GM12878 (cell line): ENCODE measurements around the gene PLEKHD1. TPM values are rescaled to one million over a fixed set of nuclear protein-coding genes. Genes with fewer than 3 reads are reported as not detected.

Source experiments
- ATAC-seq: fragments of 200-7000 bp; cut with Tn5 transposase; 3 replicates; pipeline ENCODE4 v1.9.1; 2020; ENCODE audit warnings: mild to moderate bottlenecking, moderate library complexity
- BruUV-seq: library from RNA; stranded (reverse); fragments of 400-500 nt; replicated peaks from 2 replicates; lab custom pipeline; 2021; lab: Mats Ljungman, UMichigan
- CTCF ChIA-PET: fragments of 300-600 bp; sonication (Branson Sonifier 250); formaldehyde crosslinking; extraction: SDS; loops from one replicate; lab custom pipeline; 2021; ENCODE audit warnings: inconsistent platforms; lab: Yijun Ruan, JAX
- POLR2A ChIA-PET: fragments of 350-600 bp; formaldehyde crosslinking; extraction: SDS; loops from one replicate; lab custom pipeline; 2021; ENCODE audit warnings: inconsistent platforms; lab: Charles Lee
- RAD21 ChIA-PET: fragments of 300-600 bp; sonication (Branson Sonifier 250); formaldehyde crosslinking; loops from one replicate; lab custom pipeline; 2023; ENCODE audit warnings: antibody characterized with exemption; ENCODE audit not compliant: unreplicated experiment; lab: Charles Lee
- SMC1A ChIA-PET: fragments of 300-600 bp; sonication (Branson Sonifier 250); formaldehyde crosslinking; loops from one replicate; lab custom pipeline; 2023; ENCODE audit not compliant: unreplicated experiment, uncharacterized antibody; lab: Charles Lee
- DNase-seq: peaks from one replicate; pipeline ENCODE4 v3.0.0-alpha.2; 2011; ENCODE audit warnings: low read depth, low spot score
- FAIRE-seq: peaks from 3 replicates; lab custom pipeline; 2011; peaks lifted over from hg19 to GRCh38; lab: Jason Lieb, UNC
- H2AFZ ChIP-seq: 2 replicates; pipeline ENCODE4 v1.6.0; 2011; ENCODE audit warnings: low read depth, low read length, control low read depth; ENCODE audit not compliant: control insufficient read depth
- H3K27ac ChIP-seq: 2 replicates; pipeline ENCODE4 v1.5.1; 2011; ENCODE audit warnings: control low read depth; ENCODE audit not compliant: control insufficient read depth, insufficient read depth
- H3K27me3 ChIP-seq, 2 experiments: replicated peaks in 1 of 2; 2 replicates each; pipeline versions ENCODE4 v1.6.0 to v1.6.1; 2011; ENCODE audit warnings: low read length in 1 of 2; ENCODE audit not compliant: control insufficient read depth in 2 of 2, insufficient read depth in 2 of 2
- H3K36me3 ChIP-seq, 2 experiments: 2 replicates each; pipeline ENCODE4 v1.5.1; 2011; ENCODE audit warnings: low read length in 1 of 2; ENCODE audit not compliant: control insufficient read depth in 2 of 2, insufficient read depth in 2 of 2
- H3K4me1 ChIP-seq: 2 replicates; pipeline ENCODE4 v1.6.1; 2011; ENCODE audit warnings: mild to moderate bottlenecking, low read length, moderate library complexity, mixed read lengths; ENCODE audit not compliant: control insufficient read depth, insufficient read depth
- H3K4me2 ChIP-seq: 2 replicates; pipeline ENCODE4 v1.6.0; 2011; ENCODE audit warnings: control low read depth; ENCODE audit not compliant: control insufficient read depth, insufficient read depth
- H3K4me3 ChIP-seq: fragments of 200-600 bp; sonication (generic); 2 replicates; pipeline ENCODE4 v1.5.1; 2016
- H3K79me2 ChIP-seq: 2 replicates; pipeline ENCODE4 v1.6.0; 2011; ENCODE audit warnings: low read length; ENCODE audit not compliant: control insufficient read depth, insufficient read depth
- H3K9ac ChIP-seq: 2 replicates; pipeline ENCODE4 v1.8.0; 2011; ENCODE audit warnings: low read length, control low read depth, mixed read lengths; ENCODE audit not compliant: control insufficient read depth, insufficient read depth
- H3K9me3 ChIP-seq: replicated peaks from 3 replicates; pipeline ENCODE4 v1.5.1; 2011; ENCODE audit warnings: mild to moderate bottlenecking, low read length; ENCODE audit not compliant: control insufficient read depth, insufficient read depth
- H4K20me1 ChIP-seq: 2 replicates; pipeline ENCODE4 v1.6.0; 2011; ENCODE audit not compliant: control insufficient read depth, insufficient read depth
- CREM ChIP-seq: IDR thresholded peaks from 2 replicates; pipeline ENCODE4 v1.6.1; 2014; ENCODE audit warnings: antibody characterized with exemption, low read depth
- FOS ChIP-seq: IDR thresholded peaks from 3 replicates; pipeline ENCODE4 v1.6.1; 2011; ENCODE audit warnings: borderline replicate concordance; ENCODE audit not compliant: insufficient read length; ENCODE audit errors: extremely low read depth
- HCFC1 ChIP-seq: fragments of 150-350 bp; IDR thresholded peaks from 2 replicates; pipeline ENCODE4 v1.6.1; 2014; ENCODE audit warnings: low read length
- KAT2A ChIP-seq: conservative IDR thresholded peaks from 2 replicates; pipeline ENCODE4 v1.6.1; 2011; ENCODE audit warnings: low read depth, low read length; ENCODE audit not compliant: control insufficient read depth
- NFIC ChIP-seq: IDR thresholded peaks from 2 replicates; pipeline ENCODE4 v1.6.1; 2012; ENCODE audit warnings: low read depth, mild to moderate bottlenecking, inconsistent platforms, low read length, moderate library complexity
- NR2C2 ChIP-seq: IDR thresholded peaks from 2 replicates; pipeline ENCODE4 v1.6.1; 2011; ENCODE audit warnings: borderline replicate concordance, low read depth; ENCODE audit not compliant: control insufficient read depth, insufficient read length
- RFX5 ChIP-seq: IDR thresholded peaks from 2 replicates; pipeline ENCODE4 v1.6.1; 2011; ENCODE audit warnings: low read depth, low read length, improper control_type of control experiment
- RUNX3 ChIP-seq: IDR thresholded peaks from 2 replicates; pipeline ENCODE4 v1.6.1; 2012; ENCODE audit warnings: low read length, inconsistent platforms
- SMAD5 ChIP-seq: IDR thresholded peaks from 2 replicates; pipeline ENCODE4 v1.6.1; 2016; ENCODE audit warnings: antibody characterized with exemption, low read depth
- SMARCA5 ChIP-seq: fragments of 450-650 bp; IDR thresholded peaks from 2 replicates; pipeline ENCODE4 v1.6.1; 2017; ENCODE audit warnings: mild to moderate bottlenecking
- ZBTB11 ChIP-seq: fragments of 450-650 bp; formaldehyde crosslinking; IDR thresholded peaks from 2 replicates; pipeline ENCODE4 v1.5.0; 2022; ENCODE audit warnings: mild to moderate bottlenecking, missing genetic modification characterization
- WGBS: methylation state at CpG from one replicate; pipeline ENCODE4 v1.1.6; 2016; ENCODE audit warnings: low lambda C conversion rate; ENCODE audit not compliant: insufficient replicate concordance, insufficient coverage; ENCODE audit errors: missing lambda C conversion rate; 5-methylcytosine and 5-hydroxymethylcytosine counted together
- in situ Hi-C: fragments of 300-500 bp; cut with MboI; formaldehyde crosslinking; loops from 9 replicates; pipeline ENCODE4 v1.14.3; 2018; ENCODE audit warnings: mixed read lengths
- intact Hi-C: fragments of 100-400 bp; cut with micrococcal nuclease; formaldehyde crosslinking; loops from one replicate; pipeline ENCODE4 v1.14.2; 2022; ENCODE audit not compliant: unreplicated experiment
- polyA plus RNA-seq, 11 experiments: library from polyadenylated mRNA; depleted of rRNA in 4 of 11; unstranded in 6 of 11; stranded (reverse) in 5 of 11; fragments of >200 nt; fragmentation: Nextera tagmentation in 4 of 11; fragmentation: Illumina TruSeq in 1 of 11; extraction: Ambion mirVana in 4 of 11; extraction: Trizol in 1 of 11; gene quantifications; 1 replicate in 1 of 11; 2 replicates in 10 of 11; pipeline versions ENCODE4 v1.2.1 to v1.2.3, GENCODE V29; 2011 to 2016; ENCODE audit warnings: inconsistent platforms in 2 of 11, missing spikeins in 2 of 11, low read depth in 1 of 11
- total RNA-seq, 4 experiments: library from RNA; depleted of rRNA in 3 of 4; stranded (reverse); fragments of >200 nt in 3 of 4; fragmentation: Illumina TruSeq in 1 of 4; extraction: Trizol in 1 of 4; gene quantifications; 2 replicates each; pipeline versions ENCODE4 v1.2.1 to v1.2.3, GENCODE V29; 2013 to 2021
- TF ChIP-seq, protein P1 (sequence below), 3 experiments: IDR thresholded peaks in 2 of 3; conservative IDR thresholded peaks in 1 of 3; 2 replicates each; pipeline ENCODE4 v1.5.1; 2011; ENCODE audit warnings: low read depth in 3 of 3, low read length in 3 of 3, mild to moderate bottlenecking in 3 of 3, control low read depth in 2 of 3, moderate library complexity in 2 of 3, inconsistent platforms in 1 of 3, mixed read lengths in 1 of 3; ENCODE audit not compliant: control insufficient read depth in 2 of 3, insufficient read depth in 1 of 3; ENCODE audit errors: extremely low read depth in 1 of 3
- TF ChIP-seq, protein P2 (sequence below): fragments of 150-350 bp; IDR thresholded peaks from 2 replicates; pipeline ENCODE4 v1.6.1; 2016; ENCODE audit warnings: low read depth, low read length

Gene PLEKHD1
- total and polyA plus RNA-seq, 10 of the 15 experiments (the other 5 are each of a cell fraction or from before 2014, with no cell fraction given) = 0.01 to 0.08 (median 0.04) TPM; not detected in 6

- no peak for TF ChIP-seq RFX5
- TF ChIP-seq ZBTB11 = no peak
- TF ChIP-seq NR2C2 = no peak
- TF ChIP-seq FOS = no peak
- TF ChIP-seq SMARCA5 = no peak
Measured at GRCh38 chr14:69506241-69506595, 21.7 kb downstream of the PLEKHD1 start (continued).

DNA sequence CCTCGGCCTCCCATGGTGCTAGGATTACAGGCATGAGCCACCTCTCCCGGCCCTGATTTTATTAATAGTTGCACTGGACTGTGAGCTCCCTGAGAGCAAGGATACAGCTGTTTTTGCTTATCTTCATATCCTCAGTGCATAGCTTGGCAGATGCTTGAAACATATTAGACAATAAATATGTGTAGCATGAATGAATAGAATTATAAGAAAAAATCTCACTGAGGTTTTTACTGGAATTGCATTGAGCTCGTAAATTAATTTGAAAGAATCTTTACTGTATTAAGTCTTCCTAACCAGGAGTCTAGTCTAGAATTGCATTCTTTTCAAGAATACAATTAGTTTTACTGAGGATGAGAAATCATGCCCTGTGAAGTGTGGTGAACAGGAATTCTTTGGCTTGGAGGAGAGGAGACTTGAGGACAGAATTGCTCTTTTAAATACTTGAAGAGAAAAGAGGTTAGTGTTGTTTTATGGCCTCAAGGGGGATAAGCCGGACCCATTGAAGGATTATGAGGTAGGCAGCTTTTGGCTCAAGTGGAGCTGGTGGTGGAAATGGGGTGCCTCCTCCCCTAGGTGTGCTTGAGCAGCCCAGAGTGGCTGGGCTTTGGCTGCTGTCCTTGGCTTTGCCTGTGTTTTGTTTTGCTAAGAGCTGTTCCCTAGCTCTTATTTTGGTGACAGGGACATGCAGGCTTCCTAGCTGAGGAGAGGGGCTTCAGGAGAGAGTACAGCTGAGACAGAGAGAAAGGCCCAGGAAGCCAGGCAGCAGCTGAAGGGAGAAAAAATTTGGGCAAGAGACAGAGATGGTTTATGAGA lies 34.0 kb downstream of the PLEKHD1 start:
- no peak for FAIRE-seq
- DNase-seq = no peak
- ChIA-PET SMC1A (no interaction called here), RAD21 (no interaction called here), CTCF (interaction anchor here (0.9 to 1.2 kb wide), 3 partner anchors 43 to 276 kb away, joined by 3 to 4 read pairs (median 3); no protein-coding TSS in a partner anchor), POLR2A (no interaction called here)
- in situ Hi-C loops (no loop called here), intact Hi-C loops (no loop called here)
- no peak overlapping the region for H3K9ac ChIP-seq
- no peaks in the 10 kb centered on the region for H4K20me1 ChIP-seq
- no peak overlapping the region for H2AFZ ChIP-seq
- BruUV-seq = no TSS peak
- no peaks in the 10 kb centered on the region for H3K9me3 ChIP-seq
- H3K4me1 ChIP-seq = no peaks in the 10 kb centered on the region
- H3K27me3 ChIP-seq = peaks cover 2 to 4% of the 10 kb centered on the region in 2 experiments; a peak in 2 of 4 replicates
- H3K36me3 ChIP-seq = no peaks in the 10 kb centered on the region
- H3K4me3 ChIP-seq = no peak overlapping the region
- ATAC-seq = no peak
- H3K27ac ChIP-seq = no peak overlapping the region
- H3K79me2 ChIP-seq = no peaks in the 10 kb centered on the region
- no peak overlapping the region for H3K4me2 ChIP-seq
- 13% methylated on average over 4 of the region's 4 CpGs for WGBS
- TF ChIP-seq NFIC (no peak), RUNX3 (no peak), HCFC1 (no peak), CREM (no peak), SMAD5 (no peak), KAT2A (no peak)
- TF ChIP-seq, protein P1, sequence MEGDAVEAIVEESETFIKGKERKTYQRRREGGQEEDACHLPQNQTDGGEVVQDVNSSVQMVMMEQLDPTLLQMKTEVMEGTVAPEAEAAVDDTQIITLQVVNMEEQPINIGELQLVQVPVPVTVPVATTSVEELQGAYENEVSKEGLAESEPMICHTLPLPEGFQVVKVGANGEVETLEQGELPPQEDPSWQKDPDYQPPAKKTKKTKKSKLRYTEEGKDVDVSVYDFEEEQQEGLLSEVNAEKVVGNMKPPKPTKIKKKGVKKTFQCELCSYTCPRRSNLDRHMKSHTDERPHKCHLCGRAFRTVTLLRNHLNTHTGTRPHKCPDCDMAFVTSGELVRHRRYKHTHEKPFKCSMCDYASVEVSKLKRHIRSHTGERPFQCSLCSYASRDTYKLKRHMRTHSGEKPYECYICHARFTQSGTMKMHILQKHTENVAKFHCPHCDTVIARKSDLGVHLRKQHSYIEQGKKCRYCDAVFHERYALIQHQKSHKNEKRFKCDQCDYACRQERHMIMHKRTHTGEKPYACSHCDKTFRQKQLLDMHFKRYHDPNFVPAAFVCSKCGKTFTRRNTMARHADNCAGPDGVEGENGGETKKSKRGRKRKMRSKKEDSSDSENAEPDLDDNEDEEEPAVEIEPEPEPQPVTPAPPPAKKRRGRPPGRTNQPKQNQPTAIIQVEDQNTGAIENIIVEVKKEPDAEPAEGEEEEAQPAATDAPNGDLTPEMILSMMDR (IDR thresholded peaks at IDR 0.05 in 2 of 3, conservative IDR thresholded peaks at IDR 0.05 in 1 of 3; ENCODE audit: control insufficient read depth in 2 of 3, extremely low read depth in 1 of 3, insufficient read depth in 1 of 3, low read depth in 3 of 3, low read length in 3 of 3) = no peak
- TF ChIP-seq, protein P2, sequence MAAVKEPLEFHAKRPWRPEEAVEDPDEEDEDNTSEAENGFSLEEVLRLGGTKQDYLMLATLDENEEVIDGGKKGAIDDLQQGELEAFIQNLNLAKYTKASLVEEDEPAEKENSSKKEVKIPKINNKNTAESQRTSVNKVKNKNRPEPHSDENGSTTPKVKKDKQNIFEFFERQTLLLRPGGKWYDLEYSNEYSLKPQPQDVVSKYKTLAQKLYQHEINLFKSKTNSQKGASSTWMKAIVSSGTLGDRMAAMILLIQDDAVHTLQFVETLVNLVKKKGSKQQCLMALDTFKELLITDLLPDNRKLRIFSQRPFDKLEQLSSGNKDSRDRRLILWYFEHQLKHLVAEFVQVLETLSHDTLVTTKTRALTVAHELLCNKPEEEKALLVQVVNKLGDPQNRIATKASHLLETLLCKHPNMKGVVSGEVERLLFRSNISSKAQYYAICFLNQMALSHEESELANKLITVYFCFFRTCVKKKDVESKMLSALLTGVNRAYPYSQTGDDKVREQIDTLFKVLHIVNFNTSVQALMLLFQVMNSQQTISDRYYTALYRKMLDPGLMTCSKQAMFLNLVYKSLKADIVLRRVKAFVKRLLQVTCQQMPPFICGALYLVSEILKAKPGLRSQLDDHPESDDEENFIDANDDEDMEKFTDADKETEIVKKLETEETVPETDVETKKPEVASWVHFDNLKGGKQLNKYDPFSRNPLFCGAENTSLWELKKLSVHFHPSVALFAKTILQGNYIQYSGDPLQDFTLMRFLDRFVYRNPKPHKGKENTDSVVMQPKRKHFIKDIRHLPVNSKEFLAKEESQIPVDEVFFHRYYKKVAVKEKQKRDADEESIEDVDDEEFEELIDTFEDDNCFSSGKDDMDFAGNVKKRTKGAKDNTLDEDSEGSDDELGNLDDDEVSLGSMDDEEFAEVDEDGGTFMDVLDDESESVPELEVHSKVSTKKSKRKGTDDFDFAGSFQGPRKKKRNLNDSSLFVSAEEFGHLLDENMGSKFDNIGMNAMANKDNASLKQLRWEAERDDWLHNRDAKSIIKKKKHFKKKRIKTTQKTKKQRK = no peak
